Measurements from ENCODE around the gene ASIC3.

The ASIC3 gene

DNA sequence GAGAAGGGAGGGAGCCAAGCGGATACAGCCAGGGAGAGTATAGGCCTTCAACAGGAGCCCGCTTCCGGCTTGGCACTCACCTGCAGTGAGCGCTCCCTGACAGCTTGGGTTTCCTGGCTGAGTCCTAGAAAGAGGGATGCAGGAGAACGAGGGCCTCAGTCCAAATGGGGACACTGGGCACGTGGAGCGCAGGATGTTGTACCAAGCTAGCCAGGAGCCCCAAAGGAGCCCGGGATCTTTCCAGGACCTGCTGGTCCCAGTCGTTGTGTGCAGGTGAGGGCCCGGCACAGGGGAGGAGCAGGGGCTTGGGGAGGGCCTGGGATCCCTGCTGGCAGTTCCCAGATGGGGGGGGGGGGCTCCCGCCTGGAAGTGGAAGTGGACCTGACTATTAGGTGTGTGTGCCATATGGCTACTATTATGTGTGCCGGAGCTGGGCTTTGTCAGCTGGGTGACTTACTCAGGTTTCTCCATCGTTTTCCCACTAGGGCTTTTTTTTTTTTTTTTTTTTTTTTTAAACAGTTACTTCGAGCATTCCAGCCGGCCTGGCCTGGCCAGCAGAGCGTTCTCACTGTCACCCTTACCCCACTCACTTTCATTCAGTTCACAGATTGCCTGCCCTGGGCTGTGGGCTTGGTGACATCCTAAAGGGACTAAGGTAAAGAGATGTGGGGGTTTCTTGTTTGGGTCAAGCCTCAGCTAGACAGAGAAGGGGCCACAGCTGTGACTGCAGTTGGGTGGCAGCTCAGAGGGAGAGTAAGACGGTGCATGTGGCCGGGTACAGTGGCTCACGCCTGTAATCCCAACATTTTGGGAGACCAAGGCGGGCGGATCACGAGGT is 41.8 kb downstream of the ASIC3 start:
- Histone ChIP-seq H3K4me3 (ENCODE audit: low read length, poor library complexity, severe bottlenecking) (peak overlapping the region; percentile 94), H3K79me2 (ENCODE audit: insufficient read depth, low read length) (peaks cover 80% of the 10 kb centered on the region), H3K9ac (ENCODE audit: low read depth, low read length, poor library complexity, severe bottlenecking) (peak overlapping the region; percentile 89)

GRCh38 chr7:151091003-151091402 is 42.7 kb downstream of the ASIC3 start:
- Histone ChIP-seq H3K4me1 (ENCODE audit: insufficient read depth, low read length, poor library complexity, severe bottlenecking) (peaks cover 22% of the 10 kb centered on the region), H3K27me3 (ENCODE audit: insufficient read depth, low read length, poor library complexity, severe bottlenecking) (no peaks in the 10 kb centered on the region), H3K79me2 (ENCODE audit: insufficient read depth, low read length) (peaks cover 88% of the 10 kb centered on the region), H3K9me3 (ENCODE audit: insufficient read depth, low read depth, low read length) (no peaks in the 10 kb centered on the region), H3K36me3 (ENCODE audit: insufficient read depth, low read length) (no peaks in the 10 kb centered on the region), H3F3A (ENCODE audit: low read depth) (no peaks in the 10 kb centered on the region), H2AFZ (ENCODE audit: low read length) (no peak overlapping the region), H4K20me1 (ENCODE audit: insufficient read depth, low read length, poor library complexity, severe bottlenecking) (peaks cover 68% of the 10 kb centered on the region), H3K9ac (ENCODE audit: low read depth, low read length, poor library complexity, severe bottlenecking) (no peak overlapping the region), H3K4me2 (ENCODE audit: low read depth, low read length, poor library complexity, severe bottlenecking) (peak overlapping the region; percentile 25), H3K4me3 (ENCODE audit: low read length, poor library complexity, severe bottlenecking) (no peak overlapping the region), H3K9me2 (replicated peaks; ENCODE audit: low read depth, low read length) (no peaks in the 10 kb centered on the region)
- no peak for TF ChIP-seq CTCF (conservative IDR thresholded peaks at IDR 0.05; ENCODE audit: low read length)
- TF ChIP-seq EZH2phosphoT487 (IDR thresholded peaks at IDR 0.05; ENCODE audit: borderline replicate concordance), result no peak

More for the DNA sequence above, 41.8 kb downstream of the ASIC3 start:
- H3K27me3 ChIP-seq (ENCODE audit: insufficient read depth, low read length, poor library complexity, severe bottlenecking), result no peaks in the 10 kb centered on the region
- no peaks in the 10 kb centered on the region for H3F3A ChIP-seq (ENCODE audit: low read depth)
- no peaks in the 10 kb centered on the region for H3K9me2 ChIP-seq (replicated peaks; ENCODE audit: low read depth, low read length)
- no peak for TF ChIP-seq CTCF (conservative IDR thresholded peaks at IDR 0.05; ENCODE audit: low read length)
- no peak for TF ChIP-seq EZH2phosphoT487 (IDR thresholded peaks at IDR 0.05; ENCODE audit: borderline replicate concordance)
- H3K4me1 ChIP-seq (ENCODE audit: insufficient read depth, low read length, poor library complexity, severe bottlenecking), result peaks cover 31% of the 10 kb centered on the region
- no peaks in the 10 kb centered on the region for H3K36me3 ChIP-seq (ENCODE audit: insufficient read depth, low read length)
- peak overlapping the region; percentile 98 for H3K4me2 ChIP-seq (ENCODE audit: low read depth, low read length, poor library complexity, severe bottlenecking)
- no peak overlapping the region for H2AFZ ChIP-seq (ENCODE audit: low read length)
- H3K9me3 ChIP-seq (ENCODE audit: insufficient read depth, low read depth, low read length), result no peaks in the 10 kb centered on the region
- H4K20me1 ChIP-seq (ENCODE audit: insufficient read depth, low read length, poor library complexity, severe bottlenecking), result peaks cover 59% of the 10 kb centered on the region

DNA sequence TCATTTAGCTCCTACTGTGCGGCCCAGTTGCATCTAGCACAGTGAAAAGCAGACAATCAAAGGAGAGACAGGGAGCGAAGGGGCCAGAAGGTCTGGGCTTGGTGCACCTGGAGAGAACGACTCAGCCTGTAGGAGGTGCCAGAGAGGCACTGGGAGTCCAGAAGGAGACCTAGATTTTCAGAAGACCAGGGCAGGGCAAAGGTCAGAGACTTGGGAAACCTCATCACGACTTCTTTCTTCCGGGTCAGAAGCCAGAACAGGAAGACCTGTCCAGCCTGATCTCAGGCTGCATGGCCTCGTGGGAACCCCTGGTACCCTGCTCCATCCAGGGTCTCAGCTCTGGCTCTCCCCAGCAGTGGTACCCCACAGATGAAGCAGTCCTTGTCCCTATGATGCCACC is 43.1 kb downstream of the ASIC3 start:
- no peak overlapping the region for H3K4me3 ChIP-seq (ENCODE audit: low read length, poor library complexity, severe bottlenecking)
- peaks cover 70% of the 10 kb centered on the region for H4K20me1 ChIP-seq (ENCODE audit: insufficient read depth, low read length, poor library complexity, severe bottlenecking)
- H3K36me3 ChIP-seq (ENCODE audit: insufficient read depth, low read length), result no peaks in the 10 kb centered on the region
- H3K4me2 ChIP-seq (ENCODE audit: low read depth, low read length, poor library complexity, severe bottlenecking), result peak overlapping the region; percentile 25
- peaks cover 91% of the 10 kb centered on the region for H3K79me2 ChIP-seq (ENCODE audit: insufficient read depth, low read length)
- no peaks in the 10 kb centered on the region for H3K27me3 ChIP-seq (ENCODE audit: insufficient read depth, low read length, poor library complexity, severe bottlenecking)
- H3K4me1 ChIP-seq (ENCODE audit: insufficient read depth, low read length, poor library complexity, severe bottlenecking), result peaks cover 22% of the 10 kb centered on the region
- no peak overlapping the region for H3K9ac ChIP-seq (ENCODE audit: low read depth, low read length, poor library complexity, severe bottlenecking)
- no peak overlapping the region for H2AFZ ChIP-seq (ENCODE audit: low read length)
- H3F3A ChIP-seq (ENCODE audit: low read depth), result no peaks in the 10 kb centered on the region
- H3K9me2 ChIP-seq (replicated peaks; ENCODE audit: low read depth, low read length), result no peaks in the 10 kb centered on the region
- peak; percentile 69 for TF ChIP-seq CTCF (conservative IDR thresholded peaks at IDR 0.05; ENCODE audit: low read length)
- TF ChIP-seq EZH2phosphoT487 (IDR thresholded peaks at IDR 0.05; ENCODE audit: borderline replicate concordance), result no peak
- H3K9me3 ChIP-seq (ENCODE audit: insufficient read depth, low read depth, low read length), result no peaks in the 10 kb centered on the region
